ENCODE data around the gene CLDN25. TPM values are rescaled to one million over a fixed set of nuclear protein-coding genes. Genes with fewer than 3 reads are reported as not detected.

Gene CLDN25
- total RNA-seq, 1 experiment from 2014 or later: not detected

- ChIA-PET CTCF (no interaction called here), POLR2A (no interaction called here)
- BruUV-seq (replicated peaks): no TSS peak
- ATAC-seq: peak; percentile 56; the same call in 1 of the 2 replicates
- Histone ChIP-seq H3K36me3 (ENCODE audit: control insufficient read depth, insufficient read depth, low read length) (no peaks in the 10 kb centered on the region), H3K4me1 (ENCODE audit: control insufficient read depth, insufficient read depth, low read length) (no peaks in the 10 kb centered on the region), H3K9me3 (ENCODE audit: control insufficient read depth, insufficient read depth, low read depth, low read length) (no peaks in the 10 kb centered on the region), H3K27me3 (ENCODE audit: control insufficient read depth, insufficient read depth, low read length) (no peaks in the 10 kb centered on the region), H3K4me3 (ENCODE audit: low read depth in 2 of 2, low read length in 2 of 2) (no peak overlapping the region), H3K27ac (ENCODE audit: low read length) (no peak overlapping the region)
- TF ChIP-seq POLR2AphosphoS5 (IDR thresholded peaks at IDR 0.05; ENCODE audit: low read depth, low read length): no peak
- TF ChIP-seq SIN3A (IDR thresholded peaks at IDR 0.05; ENCODE audit: borderline replicate concordance, insufficient read depth, low read depth, low read length): no peak
- no peak for TF ChIP-seq REST (IDR thresholded peaks at IDR 0.05; ENCODE audit: insufficient read depth in 1 of 2, low read depth in 2 of 2, low read length in 1 of 2)
- TF ChIP-seq TCF7L2 (IDR thresholded peaks at IDR 0.05; ENCODE audit: low read depth, low read length): no peak
- no peak for TF ChIP-seq CTCF (IDR thresholded peaks at IDR 0.05)
- DNase-seq (ENCODE audit: low read depth, low spot score): no peak
- in situ Hi-C loops (cut with HindIII; ENCODE audit: low pct_unique_long_range_greater_than_20kb, low sequenced_read_pairs) (no loop called here), intact Hi-C loops (cut with micrococcal nuclease; ENCODE audit: unreplicated experiment) (no loop called here)
Measured at GRCh38 chr11:113789675-113790320, 10.2 kb downstream of the CLDN25 start.

- DNase-seq (ENCODE audit: low read depth, low spot score) (no peak), ATAC-seq (peak; percentile 96)
- Histone ChIP-seq H3K4me1 (ENCODE audit: control insufficient read depth, insufficient read depth, low read length) (no peaks in the 10 kb centered on the region), H3K9me3 (ENCODE audit: control insufficient read depth, insufficient read depth, low read depth, low read length) (no peaks in the 10 kb centered on the region), H3K27ac (ENCODE audit: low read length) (no peak overlapping the region), H3K27me3 (ENCODE audit: control insufficient read depth, insufficient read depth, low read length) (no peaks in the 10 kb centered on the region), H3K36me3 (ENCODE audit: control insufficient read depth, insufficient read depth, low read length) (peaks cover 9% of the 10 kb centered on the region), H3K4me3 (ENCODE audit: low read depth in 2 of 2, low read length in 2 of 2) (no peak overlapping the region)
- BruUV-seq (replicated peaks): no TSS peak
- in situ Hi-C loops (cut with HindIII; ENCODE audit: low pct_unique_long_range_greater_than_20kb, low sequenced_read_pairs): no loop called here
- intact Hi-C loops (cut with micrococcal nuclease; ENCODE audit: unreplicated experiment): no loop called here
- ChIA-PET CTCF (interaction anchor here (1.3 kb wide), 1 partner anchor 10 kb away, joined by 7 read pairs; no protein-coding TSS in a partner anchor), POLR2A (no interaction called here)
- TF ChIP-seq TCF7L2 (IDR thresholded peaks at IDR 0.05; ENCODE audit: low read depth, low read length): no peak
- peak; percentile 77 for TF ChIP-seq CTCF (IDR thresholded peaks at IDR 0.05)
Measured at GRCh38 chr11:113796663-113797259, 17.2 kb downstream of the CLDN25 start.

Data from Panc1 (cell line).